SH-SY5Y (cell line): Measurements from ENCODE around the gene KCNN2.

ENCODE experiments used
- GATA2 ChIP-seq: IDR thresholded peaks from 2 replicates; pipeline ENCODE4 v1.6.1; 2011; ENCODE audit warnings: mild to moderate bottlenecking, low read depth, low read length
- GATA3 ChIP-seq: IDR thresholded peaks from 2 replicates; pipeline ENCODE4 v1.6.1; 2011; ENCODE audit warnings: low read depth, mild to moderate bottlenecking, low read length, moderate library complexity

- TF ChIP-seq GATA2 (no peak), GATA3 (no peak)
These were observed 76.1 kb downstream of the KCNN2 start for GRCh38 chr5:114437936-114438335.
